Gastrocnemius medialis (tissue), 4 donors: ENCODE results near the gene NCOA3.

ENCODE experiments used
- CTCF ChIP-seq, 5 experiments: fragments of 450-650 bp in 3 of 5; fragments of 200-600 bp in 2 of 5; sonication (generic) in 2 of 5; IDR thresholded peaks in 4 of 5; conservative IDR thresholded peaks in 1 of 5; 1 replicate in 4 of 5; 2 replicates in 1 of 5; pipeline ENCODE4 v1.5.1; 2016 to 2019; ENCODE audit warnings: antibody characterized with exemption in 5 of 5, mild to moderate bottlenecking in 3 of 5, moderate library complexity in 3 of 5
- POLR2A ChIP-seq, 2 donors: fragments of 450-650 bp; IDR thresholded peaks; one replicate each; pipeline ENCODE4 v1.6.1; 2017; ENCODE audit warnings: antibody characterized with exemption in 2 of 2, mild to moderate bottlenecking in 2 of 2, moderate library complexity in 2 of 2

DNA sequence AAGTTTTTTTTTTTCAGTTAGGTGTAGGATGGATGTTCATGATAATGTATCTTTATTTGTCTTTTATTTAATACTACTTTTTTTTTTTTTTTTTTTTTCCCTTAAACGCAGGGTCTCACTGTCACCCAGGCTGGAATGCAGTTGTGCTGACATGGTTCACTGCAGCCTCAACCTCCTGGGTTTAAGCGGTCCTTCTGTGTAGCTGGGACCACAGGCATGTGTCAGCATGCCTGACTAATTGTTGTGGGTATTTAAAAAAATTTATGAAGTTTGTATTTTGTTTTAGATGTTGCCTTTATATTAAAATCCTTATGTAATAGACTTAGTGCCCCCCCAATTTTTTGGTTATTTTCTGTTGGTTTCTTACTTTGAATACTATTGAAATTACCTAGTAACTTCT lies 42.6 kb downstream of the NCOA3 start:
- no peak for TF ChIP-seq CTCF (IDR thresholded peaks at IDR 0.05 in 4 of 5, conservative IDR thresholded peaks at IDR 0.05 in 1 of 5)
- TF ChIP-seq POLR2A (IDR thresholded peaks at IDR 0.05): no peak
